Fibroblast of lung (primary cell): ENCODE data around the gene CADM2.

ENCODE experiments used
- EZH2 ChIP-seq: IDR thresholded peaks from 2 replicates; pipeline ENCODE4 v1.5.1; 2012; ENCODE audit warnings: low read length, control low read depth, mild to moderate bottlenecking; ENCODE audit errors: missing control alignments
- TF ChIP-seq, protein P1 (sequence below), 2 donors: IDR thresholded peaks in 1 of 2; conservative IDR thresholded peaks in 1 of 2; 1 replicate in 1 of 2; 2 replicates in 1 of 2; pipeline ENCODE4 v1.5.1; 2011 to 2012; ENCODE audit warnings: low read length in 2 of 2, control low read depth in 1 of 2, inconsistent platforms in 1 of 2, low read depth in 1 of 2, mild to moderate bottlenecking in 1 of 2

DNA sequence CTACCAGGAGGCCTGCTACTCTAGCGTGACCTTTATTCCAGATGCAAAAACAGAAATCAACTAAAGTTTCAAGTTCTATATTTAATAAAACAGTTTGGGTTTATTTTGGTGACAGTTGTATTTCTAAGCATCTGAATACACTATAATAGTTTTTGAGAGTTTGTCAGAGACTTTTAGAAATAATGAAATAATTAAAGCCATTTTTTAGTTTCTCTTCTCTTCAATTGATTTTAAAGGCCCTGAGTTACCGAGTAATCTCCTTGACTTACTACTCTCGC is 523.4 kb downstream of the CADM2 start:
- no peak for TF ChIP-seq EZH2
- TF ChIP-seq, protein P1, sequence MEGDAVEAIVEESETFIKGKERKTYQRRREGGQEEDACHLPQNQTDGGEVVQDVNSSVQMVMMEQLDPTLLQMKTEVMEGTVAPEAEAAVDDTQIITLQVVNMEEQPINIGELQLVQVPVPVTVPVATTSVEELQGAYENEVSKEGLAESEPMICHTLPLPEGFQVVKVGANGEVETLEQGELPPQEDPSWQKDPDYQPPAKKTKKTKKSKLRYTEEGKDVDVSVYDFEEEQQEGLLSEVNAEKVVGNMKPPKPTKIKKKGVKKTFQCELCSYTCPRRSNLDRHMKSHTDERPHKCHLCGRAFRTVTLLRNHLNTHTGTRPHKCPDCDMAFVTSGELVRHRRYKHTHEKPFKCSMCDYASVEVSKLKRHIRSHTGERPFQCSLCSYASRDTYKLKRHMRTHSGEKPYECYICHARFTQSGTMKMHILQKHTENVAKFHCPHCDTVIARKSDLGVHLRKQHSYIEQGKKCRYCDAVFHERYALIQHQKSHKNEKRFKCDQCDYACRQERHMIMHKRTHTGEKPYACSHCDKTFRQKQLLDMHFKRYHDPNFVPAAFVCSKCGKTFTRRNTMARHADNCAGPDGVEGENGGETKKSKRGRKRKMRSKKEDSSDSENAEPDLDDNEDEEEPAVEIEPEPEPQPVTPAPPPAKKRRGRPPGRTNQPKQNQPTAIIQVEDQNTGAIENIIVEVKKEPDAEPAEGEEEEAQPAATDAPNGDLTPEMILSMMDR (conservative IDR thresholded peaks at IDR 0.05 in 1 of 2, IDR thresholded peaks at IDR 0.05 in 1 of 2; ENCODE audit: low read depth in 1 of 2, low read length in 2 of 2): no peak
